NCI-H774 (cell line): ENCODE results near the gene FNDC7.
"Not testable (repeated sequence)": the region's sequence is repeated elsewhere in the genome, so short reads cannot be mapped to it uniquely, and the experiment has no call there.

Experiments used
- DNase-seq: peaks from one replicate; lab custom pipeline; 2025; lab: John Stamatoyannopoulos, UW

Gene FNDC7

DNA sequence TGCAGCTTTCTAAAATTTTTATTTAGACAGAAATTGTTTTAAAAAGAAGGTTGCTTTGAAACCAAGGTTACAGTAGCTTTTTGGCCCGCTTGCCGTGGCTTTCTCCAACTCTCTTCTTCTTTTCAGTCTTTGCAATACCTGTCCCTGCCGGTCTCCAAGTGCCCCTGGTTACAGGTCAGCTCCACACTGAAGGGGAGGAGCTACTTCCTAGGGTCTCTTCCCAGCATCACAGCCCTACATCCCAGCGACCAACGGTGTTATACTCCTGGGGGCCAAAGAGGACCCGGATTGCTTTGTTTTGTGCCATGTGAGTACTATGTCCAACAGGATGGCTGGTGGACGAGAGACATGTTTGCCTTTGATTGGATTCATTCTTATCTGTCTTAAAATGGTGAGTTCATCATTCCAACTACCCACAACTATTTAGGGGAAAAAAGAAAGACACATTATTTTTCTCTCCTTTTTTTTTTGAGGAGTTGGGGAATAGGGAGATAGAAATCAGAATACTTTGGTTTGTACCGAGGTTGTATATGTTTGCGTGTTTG is at the start of gene FNDC7:
Gene FNDC7 (plus strand): TSS at position 303 of the 545 bp plus-strand sequence. CDS start 26 bp downstream, at position 329.
- DNase-seq: no peak

DNA sequence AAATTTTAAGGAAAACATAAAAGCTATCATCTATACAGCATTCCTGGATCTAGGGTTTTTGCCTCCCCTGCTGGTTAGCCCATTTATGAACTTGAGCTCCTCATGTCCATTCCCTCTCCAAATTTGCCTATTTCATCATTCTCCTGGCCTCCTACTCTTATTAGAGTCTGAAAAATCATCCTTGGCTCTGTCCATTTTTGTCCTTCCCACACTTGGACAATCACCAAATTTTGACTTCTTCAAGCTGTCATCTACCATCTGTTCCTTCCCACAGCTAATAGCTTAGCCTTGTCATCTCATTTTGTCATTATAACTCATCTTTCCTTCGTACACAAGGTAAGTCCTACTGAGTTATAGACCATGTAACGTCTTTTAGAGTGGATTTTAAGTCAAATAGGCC is 49.6 kb upstream of the FNDC7 start:
- no peak for DNase-seq

GRCh38 chr1:108664481-108664880 is 48.2 kb upstream of the FNDC7 start:
- no peak for DNase-seq

DNA sequence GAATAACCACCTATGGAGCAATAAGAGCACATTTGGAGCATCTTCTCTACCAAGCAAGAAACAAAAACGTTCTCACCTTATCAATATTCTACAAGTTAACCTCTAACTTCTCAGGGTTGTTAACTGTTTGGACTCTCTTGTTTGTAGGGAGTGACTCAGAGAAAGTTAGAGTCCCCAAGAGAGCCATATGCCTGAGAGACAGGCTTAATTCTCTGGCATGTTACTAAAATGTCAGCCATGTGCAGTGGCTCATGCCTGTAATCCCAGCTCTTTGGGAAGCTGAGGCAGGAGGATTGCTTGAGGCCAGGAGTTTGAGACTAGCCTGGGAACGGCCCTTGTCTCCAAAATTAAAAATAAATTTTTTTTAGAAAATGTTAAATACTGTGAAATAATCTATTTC is 47.6 kb upstream of the FNDC7 start:
- DNase-seq: no peak

DNA sequence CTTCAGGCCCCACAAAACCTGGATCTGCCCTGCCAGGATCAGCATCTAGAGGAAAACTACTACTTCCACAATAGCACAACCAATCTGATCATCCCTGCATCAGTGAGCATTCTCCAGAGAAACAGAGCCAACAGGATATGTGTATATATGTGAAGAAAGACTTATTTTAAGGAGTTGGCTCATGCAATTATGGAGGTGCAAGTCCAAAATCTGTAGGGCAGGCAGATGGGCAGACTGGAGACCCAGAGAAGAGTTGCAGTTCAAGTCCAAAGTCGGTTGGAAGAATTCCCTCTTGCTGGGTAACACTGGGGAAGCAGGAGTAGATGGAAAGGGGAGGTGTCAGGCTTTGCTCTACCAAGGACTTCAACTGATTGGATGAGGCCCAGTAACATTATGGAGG is 46.9 kb upstream of the FNDC7 start:
- no peak for DNase-seq

DNA sequence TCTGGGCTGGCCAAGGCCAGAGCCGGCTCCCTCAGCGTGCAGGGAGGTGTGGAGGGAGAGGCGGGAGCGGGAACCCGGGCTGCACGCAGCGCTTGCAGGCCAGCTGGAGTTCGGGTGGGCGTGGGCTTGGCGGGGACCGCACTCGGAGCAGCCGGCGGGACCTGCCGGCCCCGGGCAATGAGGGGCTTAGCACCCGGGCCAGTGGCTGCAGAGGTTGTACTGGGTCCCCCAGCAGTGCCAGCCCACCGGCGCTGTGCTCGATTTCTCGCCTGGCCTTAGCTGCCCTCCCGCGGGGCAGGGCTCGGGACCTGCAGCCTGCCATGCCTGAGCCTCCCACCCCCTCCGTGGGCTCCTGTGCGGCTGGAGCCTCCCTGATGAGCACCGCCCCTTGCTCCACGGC is 45.3 kb upstream of the FNDC7 start:
- not testable (repeated sequence) for DNase-seq

DNA sequence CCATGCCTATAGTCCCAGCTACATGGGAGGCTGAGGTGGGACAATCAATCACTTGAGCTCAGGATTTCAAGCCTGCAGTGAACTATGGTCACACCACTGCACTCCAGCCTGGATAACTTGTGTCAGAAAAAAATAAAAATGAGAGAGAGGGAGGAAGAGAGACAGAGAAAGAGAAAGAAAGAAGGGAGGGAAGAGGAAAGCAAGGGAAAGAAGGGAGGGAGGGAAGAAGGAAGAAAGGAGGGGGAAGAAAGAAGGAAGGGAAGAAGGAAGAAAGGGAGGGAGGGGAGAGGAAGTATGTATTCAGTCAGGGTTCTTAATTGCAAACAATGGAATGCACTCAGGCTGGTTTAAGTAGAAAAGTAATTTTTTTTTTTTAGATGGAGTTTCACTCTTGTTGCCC is 43.9 kb upstream of the FNDC7 start:
- DNase-seq: no peak

DNA sequence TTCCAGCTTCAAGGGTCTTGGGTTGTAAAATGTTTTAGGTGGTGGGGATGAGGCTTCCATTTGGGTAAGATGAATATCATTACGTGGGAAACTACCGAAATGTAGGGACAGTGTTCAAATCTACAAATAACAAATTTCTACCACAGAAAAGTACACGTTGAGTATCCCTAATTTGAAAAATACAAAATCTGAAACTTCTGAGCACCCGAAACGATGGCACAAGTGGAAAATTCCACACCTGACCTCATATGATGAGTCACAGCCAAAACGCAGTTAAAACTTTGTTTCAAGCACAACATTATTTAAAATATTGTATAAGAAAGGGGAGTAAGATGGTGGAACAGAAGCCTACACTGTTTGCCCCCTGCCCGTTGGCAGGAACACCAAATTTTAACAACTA is 43.0 kb upstream of the FNDC7 start:
- no peak for DNase-seq

DNA sequence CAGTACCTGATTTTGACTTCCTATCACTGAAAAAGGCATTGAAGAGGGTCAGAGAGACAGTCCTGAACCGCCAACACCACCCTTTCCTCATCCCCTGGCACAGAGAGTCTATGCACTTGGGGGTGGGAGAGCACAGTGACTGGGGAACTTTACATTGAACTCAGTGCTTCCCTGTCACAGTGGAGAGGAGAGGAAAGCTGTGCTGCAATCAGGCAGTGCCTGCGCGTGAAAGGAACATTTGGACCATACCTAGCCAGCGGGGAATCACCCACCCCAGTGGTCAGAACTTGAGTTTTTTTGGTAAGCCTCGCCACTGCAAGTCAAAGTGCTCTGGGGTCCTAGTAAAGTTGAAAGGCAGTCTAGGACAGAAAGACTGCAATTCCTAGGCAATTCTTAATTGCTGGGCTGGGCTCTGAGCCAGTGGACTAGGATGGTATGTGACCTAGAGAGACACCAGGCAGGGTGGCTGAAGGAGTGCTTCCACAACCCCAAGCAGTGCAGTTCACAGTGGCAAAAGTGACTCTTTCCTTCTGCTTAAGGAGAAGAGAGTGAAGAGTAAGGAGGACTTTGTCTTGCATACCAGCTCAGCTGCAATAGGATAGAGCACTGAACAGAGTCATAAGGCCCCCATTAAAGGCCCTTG is 42.5 kb upstream of the FNDC7 start:
- DNase-seq: no peak

GRCh38 chr1:108671143-108671542 is 41.6 kb upstream of the FNDC7 start:
- DNase-seq: no peak

DNA sequence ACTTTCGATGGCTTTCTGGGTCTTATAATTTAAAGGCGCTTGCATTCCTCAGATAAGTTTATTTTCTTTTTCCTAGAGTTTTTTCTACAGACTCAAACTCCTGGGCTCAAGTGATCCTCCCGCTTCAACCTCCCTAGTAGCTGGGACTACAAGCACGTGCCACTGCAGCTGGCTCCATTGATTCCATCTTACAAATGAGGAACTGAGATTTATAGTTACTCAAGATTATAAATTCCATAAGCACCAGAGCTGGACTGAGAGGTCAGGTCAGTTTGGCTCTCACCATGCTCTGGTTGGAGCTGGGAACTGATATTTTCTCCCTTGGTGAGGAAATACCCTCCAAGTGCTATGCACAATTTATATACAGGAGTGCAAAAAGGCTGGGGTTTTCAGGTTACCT is 34.0 kb upstream of the FNDC7 start:
- no peak for DNase-seq

DNA sequence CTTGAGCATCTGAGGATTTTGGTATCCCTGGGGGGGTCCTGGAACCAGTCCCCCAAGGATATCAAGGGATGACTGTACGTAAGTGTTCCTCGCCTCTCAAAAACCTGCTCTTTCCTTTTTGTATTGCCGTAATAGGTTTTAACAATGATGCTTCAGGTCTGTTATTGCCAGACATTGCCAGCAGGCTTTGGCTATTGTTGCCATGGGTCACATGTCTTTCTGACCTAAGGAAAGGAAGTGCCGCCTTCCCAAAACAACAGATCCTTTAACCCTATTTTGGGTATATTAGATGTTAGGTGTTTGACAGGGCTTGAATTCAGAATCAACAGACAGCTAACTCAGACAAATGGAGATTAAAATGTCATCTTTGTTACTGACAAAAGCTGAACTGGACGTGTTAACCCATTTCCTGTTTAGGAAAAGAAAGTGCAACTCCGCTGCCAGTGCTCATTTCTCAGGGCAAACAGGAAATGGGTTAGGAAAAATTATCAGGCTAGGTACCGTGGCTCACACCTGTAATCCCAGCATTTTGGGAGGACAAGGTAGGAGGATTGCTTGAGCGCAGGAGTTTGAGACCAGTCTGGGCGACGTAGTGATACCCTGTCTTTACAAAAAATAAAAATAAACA is 33.0 kb upstream of the FNDC7 start:
- DNase-seq: no peak

GRCh38 chr1:108681701-108682100 is 31.0 kb upstream of the FNDC7 start:
- not testable (repeated sequence) for DNase-seq

- DNase-seq: no peak
Measured at GRCh38 chr1:108685529-108685928, 27.2 kb upstream of the FNDC7 start.

DNA sequence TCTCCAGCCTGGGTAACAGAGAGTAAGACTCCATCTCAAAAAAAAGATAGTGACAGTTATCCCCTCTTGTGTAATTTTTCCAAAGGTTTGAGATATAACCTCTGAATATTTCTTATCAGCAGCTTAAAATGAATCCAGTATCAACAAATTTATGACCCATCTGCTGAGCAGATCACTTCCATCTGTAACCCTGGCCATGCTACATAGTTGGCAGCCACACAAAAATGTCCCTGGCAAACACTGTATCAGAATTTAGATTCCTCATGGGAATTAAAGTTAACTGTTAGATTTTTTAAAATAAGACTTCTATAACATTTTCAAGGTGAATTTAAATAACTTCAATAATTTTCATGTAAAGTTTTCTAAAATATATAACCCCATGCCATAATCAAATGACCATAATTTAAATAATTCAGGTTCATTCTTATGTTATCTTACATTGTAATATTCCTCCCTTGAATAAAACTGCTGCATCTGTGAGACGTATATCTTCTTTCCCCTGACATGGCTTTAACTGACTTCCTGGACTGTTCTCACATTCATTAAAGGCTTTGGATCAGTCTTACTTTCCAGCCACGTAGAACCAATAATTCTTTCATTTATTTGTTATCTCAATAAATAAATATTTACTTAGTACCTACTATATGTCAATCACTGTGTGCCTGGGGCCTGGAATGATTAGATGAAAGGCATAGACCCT is 25.9 kb upstream of the FNDC7 start:
- DNase-seq: no peak

- DNase-seq: no peak
Measured at GRCh38 chr1:108691128-108691941, 21.4 kb upstream of the FNDC7 start.

DNA sequence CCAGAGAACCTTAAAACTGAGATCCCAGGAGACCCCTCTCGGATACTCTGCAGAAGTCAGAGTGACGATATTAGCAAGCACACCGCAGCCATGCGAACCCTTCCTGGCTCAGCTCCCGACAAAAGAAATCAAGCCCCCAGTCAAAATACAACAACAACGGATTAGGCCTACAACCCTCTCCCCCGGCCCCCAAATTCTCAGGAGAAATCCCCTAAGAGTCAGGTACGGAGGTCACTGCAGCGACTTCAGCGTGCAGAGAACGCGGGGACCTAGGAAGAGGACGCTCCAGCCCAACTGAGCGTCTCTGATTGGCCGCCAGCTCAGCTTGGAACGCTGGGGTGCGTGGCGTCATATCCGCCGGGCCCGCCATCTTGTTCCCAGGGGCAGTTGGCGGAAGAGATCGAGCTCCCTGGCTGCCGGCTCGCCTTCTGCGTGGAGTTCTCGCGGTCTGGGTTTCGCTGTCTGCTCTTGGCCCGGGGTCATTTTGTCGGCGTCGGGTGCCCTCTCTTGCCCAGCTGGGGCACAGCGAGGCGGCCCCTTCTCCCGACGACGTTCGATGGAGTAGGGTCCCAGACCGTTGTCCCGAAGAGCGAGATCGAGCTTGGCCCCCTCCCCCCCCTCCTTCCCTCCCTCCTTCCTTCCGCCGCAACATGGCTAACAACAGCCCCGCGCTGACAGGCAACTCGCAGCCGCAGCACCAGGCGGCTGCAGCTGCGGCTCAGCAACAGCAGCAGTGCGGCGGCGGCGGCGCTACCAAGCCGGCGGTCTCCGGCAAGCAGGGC is 20.6 kb upstream of the FNDC7 start, which contains the start of gene PRPF38B:
Gene PRPF38B (plus strand): TSS at position 369 of the 782 bp plus-strand sequence. CDS start 282 bp downstream, at position 651.
- DNase-seq: peak; percentile 87

GRCh38 chr1:108692724-108693655 is 19.7 kb upstream of the FNDC7 start:
- DNase-seq: peak; percentile 9

DNA sequence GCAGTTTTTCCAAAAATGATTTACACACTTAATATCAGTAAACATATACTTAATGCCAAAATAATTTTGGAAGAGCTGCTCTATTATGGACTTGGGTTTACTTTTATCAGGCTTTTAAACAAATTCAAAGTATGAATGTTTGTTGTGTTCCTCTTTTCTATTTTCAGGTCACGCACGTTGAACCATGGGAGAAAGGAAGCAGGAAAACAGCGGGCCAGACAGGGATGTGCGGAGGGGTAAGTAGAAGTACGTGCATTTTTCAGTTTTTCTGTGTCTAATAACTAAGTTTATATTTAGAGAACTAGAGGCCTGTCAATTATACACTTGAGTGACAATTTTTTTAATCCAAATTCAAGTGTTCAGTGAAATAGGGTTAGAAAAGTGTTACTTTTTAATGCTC is 17.2 kb upstream of the FNDC7 start:
- DNase-seq: no peak
